A673 (cell line): Measurements from ENCODE around the gene MACROH2A1. TPM values are rescaled to one million over a fixed set of nuclear protein-coding genes. Genes with fewer than 3 reads are reported as not detected.

Source experiments
- BruUV-seq: library from RNA; stranded (reverse); fragments of 400-500 nt; replicated peaks from 2 replicates; lab custom pipeline; 2021; lab: Mats Ljungman, UMichigan
- CTCF ChIA-PET: fragments of 300-600 bp; sonication (Branson Sonifier 250); formaldehyde crosslinking; loops from one replicate; lab custom pipeline; 2022; ENCODE audit warnings: antibody characterized with exemption; lab: Charles Lee
- POLR2A ChIA-PET: fragments of 300-600 bp; sonication (Branson Sonifier 250); formaldehyde crosslinking; loops from one replicate; lab custom pipeline; 2022; ENCODE audit warnings: antibody characterized with exemption; ENCODE audit not compliant: low non-redundant PET; lab: Charles Lee
- DNase-seq: peaks from one replicate; pipeline ENCODE4 v3.0.0-alpha.2; 2015; ENCODE audit warnings: low spot score
- H3K27ac ChIP-seq: fragments of 200-600 bp; sonication (generic); 2 replicates; pipeline ENCODE4 v1.5.1; 2016; ENCODE audit warnings: mixed run types, low read depth, mild to moderate bottlenecking, mixed read lengths, antibody characterized with exemption, low read length; ENCODE audit not compliant: poor library complexity, severe bottlenecking
- H3K27me3 ChIP-seq: fragments of 200-600 bp; sonication (generic); replicated peaks from 2 replicates; pipeline ENCODE4 v1.6.1; 2017; ENCODE audit warnings: mixed run types, low read depth, mild to moderate bottlenecking, mixed read lengths, antibody characterized with exemption, low read length; ENCODE audit not compliant: insufficient read depth, poor library complexity
- H3K36me3 ChIP-seq: fragments of 200-600 bp; sonication (generic); 2 replicates; pipeline ENCODE4 v1.6.1; 2016; ENCODE audit warnings: mixed run types, mild to moderate bottlenecking, mixed read lengths, antibody characterized with exemption, low read length; ENCODE audit not compliant: insufficient read depth, poor library complexity, severe bottlenecking
- H3K4me1 ChIP-seq: fragments of 200-600 bp; sonication (generic); 2 replicates; pipeline ENCODE4 v1.6.1; 2017; ENCODE audit warnings: mixed run types, mild to moderate bottlenecking, mixed read lengths, antibody characterized with exemption, low read length; ENCODE audit not compliant: insufficient read depth, poor library complexity, severe bottlenecking
- H3K4me3 ChIP-seq: fragments of 200-600 bp; sonication (generic); 2 replicates; pipeline ENCODE4 v1.5.1; 2016; ENCODE audit warnings: low read depth, mixed run types, mild to moderate bottlenecking, mixed read lengths, low read length; ENCODE audit not compliant: poor library complexity, severe bottlenecking
- H3K9me3 ChIP-seq: fragments of 200-600 bp; sonication (generic); 2 replicates; pipeline ENCODE4 v1.6.1; 2016; ENCODE audit warnings: mixed run types, low read depth, mild to moderate bottlenecking, mixed read lengths, antibody characterized with exemption, low read length; ENCODE audit not compliant: poor library complexity, severe bottlenecking
- CTCF ChIP-seq: fragments of 300-800, 200-600 bp; sonication (generic); conservative IDR thresholded peaks from 2 replicates; pipeline ENCODE4 v1.5.1; 2017; ENCODE audit warnings: low read depth, mild to moderate bottlenecking, antibody characterized with exemption, low read length, moderate library complexity, mixed read lengths
- EZH2 ChIP-seq: fragments of 200-600 bp; sonication (generic); IDR thresholded peaks from 2 replicates; pipeline ENCODE4 v1.6.1; 2017; ENCODE audit warnings: borderline replicate concordance, low read depth, mild to moderate bottlenecking, mixed read lengths, antibody characterized with exemption, low read length; ENCODE audit not compliant: poor library complexity, severe bottlenecking
- intact Hi-C: fragments of 100-400 bp; cut with micrococcal nuclease; formaldehyde crosslinking; loops from one replicate; pipeline ENCODE4 v1.10.0; 2022; ENCODE audit not compliant: unreplicated experiment
- total RNA-seq: library from RNA; stranded (reverse); gene quantifications from 2 replicates; pipeline ENCODE4 v1.2.3, GENCODE V29; 2021

The MACROH2A1 gene
- total RNA-seq, 1 experiment from 2014 or later, result 264 TPM

- Histone ChIP-seq H3K27me3 (peaks cover 5% of the 10 kb centered on the region), H3K4me3 (no peak overlapping the region), H3K4me1 (no peaks in the 10 kb centered on the region), H3K36me3 (no peaks in the 10 kb centered on the region), H3K27ac (no peak overlapping the region), H3K9me3 (no peaks in the 10 kb centered on the region)
- no peak for DNase-seq
- BruUV-seq, result no TSS peak
- no peak for TF ChIP-seq EZH2
- no peak for TF ChIP-seq CTCF
- intact Hi-C loops, result no loop called here
- ChIA-PET POLR2A (no interaction called here), CTCF (no interaction called here)
Observed at GRCh38 chr5:135437796-135438560, 38.9 kb upstream of the MACROH2A1 start.

GRCh38 chr5:135437422-135437795 lies 38.4 kb upstream of the MACROH2A1 start:
- Histone ChIP-seq H3K27me3 (peaks cover 5% of the 10 kb centered on the region), H3K4me1 (no peaks in the 10 kb centered on the region), H3K4me3 (no peak overlapping the region), H3K36me3 (no peaks in the 10 kb centered on the region), H3K9me3 (no peaks in the 10 kb centered on the region), H3K27ac (no peak overlapping the region)
- no peak for DNase-seq
- ChIA-PET POLR2A (no interaction called here), CTCF (no interaction called here)
- intact Hi-C loops, result no loop called here
- no TSS peak for BruUV-seq
- TF ChIP-seq CTCF (no peak), EZH2 (no peak)

GRCh38 chr5:135436951-135437418 lies 38.0 kb upstream of the MACROH2A1 start:
- Histone ChIP-seq H3K9me3 (no peaks in the 10 kb centered on the region), H3K27me3 (peaks cover 5% of the 10 kb centered on the region), H3K27ac (no peak overlapping the region), H3K36me3 (no peaks in the 10 kb centered on the region), H3K4me3 (no peak overlapping the region), H3K4me1 (no peaks in the 10 kb centered on the region)
- ChIA-PET POLR2A (no interaction called here), CTCF (no interaction called here)
- intact Hi-C loops, result no loop called here
- no peak for TF ChIP-seq EZH2
- TF ChIP-seq CTCF, result no peak
- no peak for DNase-seq
- BruUV-seq, result no TSS peak
